ENCODE data around the gene A2ML1. TPM values are rescaled to one million over a fixed set of nuclear protein-coding genes. Genes with fewer than 3 reads are reported as not detected.

The A2ML1 gene
- total RNA-seq, 1 donor from 2014 or later = not detected

GRCh38 chr12:8840938-8841633 lies 18.7 kb downstream of the A2ML1 start:
- TF ChIP-seq CTCF (IDR thresholded peaks at IDR 0.05) = no peak
- Mint-ChIP-seq H3K36me3 (ENCODE audit: low read depth) (no peaks in the 10 kb centered on the region), H3K4me1 (ENCODE audit: low read depth) (peaks cover 5% of the 10 kb centered on the region), H3K9me3 (ENCODE audit: low read depth) (no peaks in the 10 kb centered on the region), H3K4me3 (ENCODE audit: unreplicated experiment) (no peak overlapping the region), H3K27me3 (ENCODE audit: low read depth) (peaks cover 13% of the 10 kb centered on the region), H3K27ac (ENCODE audit: unreplicated experiment) (no peak overlapping the region)
- no peak for DNase-seq (ENCODE audit: low spot score)

- Mint-ChIP-seq H3K4me3 (ENCODE audit: unreplicated experiment) (no peak overlapping the region), H3K27ac (ENCODE audit: unreplicated experiment) (no peak overlapping the region), H3K9me3 (ENCODE audit: low read depth) (no peaks in the 10 kb centered on the region), H3K4me1 (ENCODE audit: low read depth) (peaks cover 5% of the 10 kb centered on the region), H3K27me3 (ENCODE audit: low read depth) (peaks cover 12% of the 10 kb centered on the region), H3K36me3 (ENCODE audit: low read depth) (no peaks in the 10 kb centered on the region)
- DNase-seq (ENCODE audit: low spot score) = no peak
- no peak for TF ChIP-seq CTCF (IDR thresholded peaks at IDR 0.05)
Measured at GRCh38 chr12:8841778-8842177, 19.4 kb downstream of the A2ML1 start.

GRCh38 chr12:8844665-8845064 lies 22.2 kb downstream of the A2ML1 start:
- Mint-ChIP-seq H3K36me3 (ENCODE audit: low read depth) (no peaks in the 10 kb centered on the region), H3K4me3 (ENCODE audit: unreplicated experiment) (no peak overlapping the region), H3K27ac (ENCODE audit: unreplicated experiment) (no peak overlapping the region), H3K4me1 (ENCODE audit: low read depth) (peaks cover 5% of the 10 kb centered on the region), H3K9me3 (ENCODE audit: low read depth) (no peaks in the 10 kb centered on the region), H3K27me3 (ENCODE audit: low read depth) (peaks cover 2% of the 10 kb centered on the region)
- DNase-seq (ENCODE audit: low spot score) = no peak
- TF ChIP-seq CTCF (IDR thresholded peaks at IDR 0.05) = no peak

GRCh38 chr12:8846305-8846704 lies 23.9 kb downstream of the A2ML1 start:
- Mint-ChIP-seq H3K36me3 (ENCODE audit: low read depth) (no peaks in the 10 kb centered on the region), H3K4me1 (ENCODE audit: low read depth) (peaks cover 5% of the 10 kb centered on the region), H3K4me3 (ENCODE audit: unreplicated experiment) (no peak overlapping the region), H3K27ac (ENCODE audit: unreplicated experiment) (no peak overlapping the region), H3K9me3 (ENCODE audit: low read depth) (no peaks in the 10 kb centered on the region), H3K27me3 (ENCODE audit: low read depth) (peaks cover under 1% of the 10 kb centered on the region)
- no peak for DNase-seq (ENCODE audit: low spot score)
- no peak for TF ChIP-seq CTCF (IDR thresholded peaks at IDR 0.05)

- no peaks in the 10 kb centered on the region for H3K27me3 Mint-ChIP-seq (ENCODE audit: low read depth)
- DNase-seq (ENCODE audit: low spot score) = no peak
- peaks cover 5% of the 10 kb centered on the region for H3K4me1 Mint-ChIP-seq (ENCODE audit: low read depth)
- no peak overlapping the region for H3K27ac Mint-ChIP-seq (ENCODE audit: unreplicated experiment)
- no peak for TF ChIP-seq CTCF (IDR thresholded peaks at IDR 0.05)
- H3K9me3 Mint-ChIP-seq (ENCODE audit: low read depth) = no peaks in the 10 kb centered on the region
- H3K4me3 Mint-ChIP-seq (ENCODE audit: unreplicated experiment) = no peak overlapping the region
- H3K36me3 Mint-ChIP-seq (ENCODE audit: low read depth) = no peaks in the 10 kb centered on the region
Measured at GRCh38 chr12:8847435-8847834, 25.0 kb downstream of the A2ML1 start.
